GM10266 (cell line): ENCODE data around the gene MEIS2.

ENCODE experiments used
- DNase-seq: peaks from one replicate; pipeline ENCODE4 v3.0.0; 2012; ENCODE audit errors: extremely low spot score
- CTCF ChIP-seq: IDR thresholded peaks from 2 replicates; pipeline ENCODE4 v1.5.1; 2012; ENCODE audit warnings: mild to moderate bottlenecking, low read depth; ENCODE audit not compliant: control insufficient read depth, insufficient read depth; ENCODE audit errors: missing control alignments

Gene MEIS2

GRCh38 chr15:36977659-36978058 is 122.7 kb downstream of the MEIS2 start:
- TF ChIP-seq CTCF, result no peak
- DNase-seq, result no peak

- no peak for DNase-seq
- TF ChIP-seq CTCF, result no peak
Measured at GRCh38 chr15:36972704-36973103, 127.6 kb downstream of the MEIS2 start.

- TF ChIP-seq CTCF, result no peak
- no peak for DNase-seq
Measured at GRCh38 chr15:36970522-36970921, 129.8 kb downstream of the MEIS2 start.

GRCh38 chr15:36967929-36968328 is 132.4 kb downstream of the MEIS2 start:
- TF ChIP-seq CTCF, result no peak
- no peak for DNase-seq

- no peak for TF ChIP-seq CTCF
- DNase-seq, result no peak
Measured at GRCh38 chr15:36966708-36967107, 133.6 kb downstream of the MEIS2 start.

- no peak for TF ChIP-seq CTCF
- no peak for DNase-seq
Measured at GRCh38 chr15:36965570-36966342, 134.6 kb downstream of the MEIS2 start.

GRCh38 chr15:36964626-36965025 is 135.7 kb downstream of the MEIS2 start:
- no peak for DNase-seq

More at GRCh38 chr15:36964626-36965025, 135.7 kb downstream of the MEIS2 start:
- TF ChIP-seq CTCF, result no peak
